Measurements from ENCODE around the gene DDT.
"Not testable (repeated sequence)": the region's sequence is repeated elsewhere in the genome, so short reads cannot be mapped to it uniquely, and the experiment has no call there.

GRCh38 chr22:23993080-23993479 lies 18.8 kb upstream of the DDT start:
- not testable (repeated sequence) for TF ChIP-seq CTCF, POLR2A (IDR thresholded peaks at IDR 0.05)
